H9 (cell line): ENCODE measurements around the gene FLVCR1. TPM values are rescaled to one million over a fixed set of nuclear protein-coding genes. Genes with fewer than 3 reads are reported as not detected.

Experiments used
- DNase-seq: peaks from one replicate; pipeline ENCODE4 v3.0.0-alpha.2; 2017
- H2AFZ ChIP-seq: one replicate; pipeline ENCODE4 v1.6.1; 2013; ENCODE audit warnings: mild to moderate bottlenecking, low read length, control low read depth, moderate library complexity
- H2AK5ac ChIP-seq: 2 replicates; pipeline ENCODE4 v1.6.1; 2013; ENCODE audit warnings: low read length, control low read depth, mixed read lengths; ENCODE audit not compliant: insufficient read length
- H2BK120ac ChIP-seq: one replicate; pipeline ENCODE4 v1.6.1; 2013; ENCODE audit warnings: low read depth, mild to moderate bottlenecking, low read length, control low read depth, inconsistent platforms; ENCODE audit not compliant: poor library complexity, severe bottlenecking
- H2BK12ac ChIP-seq: 2 replicates; pipeline ENCODE4 v1.6.1; 2013; ENCODE audit warnings: low read length, control low read depth, mixed read lengths, low read depth; ENCODE audit not compliant: insufficient read length
- H2BK15ac ChIP-seq: 2 replicates; pipeline ENCODE4 v1.6.1; 2013; ENCODE audit warnings: low read depth, low read length, control low read depth
- H2BK20ac ChIP-seq: one replicate; pipeline ENCODE4 v1.6.1; 2013; ENCODE audit warnings: low read depth, mild to moderate bottlenecking, low read length, control low read depth, inconsistent platforms; ENCODE audit not compliant: poor library complexity, severe bottlenecking
- H2BK5ac ChIP-seq: 2 replicates; pipeline ENCODE4 v1.6.1; 2013; ENCODE audit warnings: low read length, control low read depth, mixed read lengths; ENCODE audit not compliant: insufficient read length
- H3K14ac ChIP-seq: 2 replicates; pipeline ENCODE4 v1.6.1; 2013; ENCODE audit warnings: low read length, control low read depth; ENCODE audit not compliant: insufficient read depth
- H3K18ac ChIP-seq: 2 replicates; pipeline ENCODE4 v1.6.1; 2013; ENCODE audit warnings: low read depth, mild to moderate bottlenecking, mixed read lengths, low read length, control low read depth; ENCODE audit not compliant: insufficient read length
- H3K23ac ChIP-seq: 2 replicates; pipeline ENCODE4 v1.6.1; 2013; ENCODE audit warnings: low read length, control low read depth, mixed read lengths, low read depth; ENCODE audit not compliant: insufficient read length
- H3K23me2 ChIP-seq: 2 replicates; pipeline ENCODE4 v1.6.1; 2013; ENCODE audit warnings: low read depth, mild to moderate bottlenecking, mixed read lengths, low read length, control low read depth; ENCODE audit not compliant: insufficient read length, poor library complexity, severe bottlenecking
- H3K27ac ChIP-seq: 2 replicates; pipeline ENCODE4 v1.5.1; 2013; ENCODE audit warnings: low read length, control low read depth, mixed read lengths, low read depth; ENCODE audit not compliant: insufficient read length
- H3K27me3 ChIP-seq: 2 replicates; pipeline ENCODE4 v1.6.1; 2013; ENCODE audit warnings: low read length, control low read depth, inconsistent platforms; ENCODE audit not compliant: insufficient read depth
- H3K4ac ChIP-seq: 2 replicates; pipeline ENCODE4 v1.6.1; 2013; ENCODE audit warnings: low read depth, mild to moderate bottlenecking, control low read depth, inconsistent platforms, low read length, moderate library complexity
- H3K4me1 ChIP-seq: 2 replicates; pipeline ENCODE4 v1.6.1; 2013; ENCODE audit warnings: low read length, control low read depth, inconsistent platforms; ENCODE audit not compliant: insufficient read depth
- H3K4me2 ChIP-seq: 2 replicates; pipeline ENCODE4 v1.6.1; 2013; ENCODE audit warnings: low read length, control low read depth, mixed read lengths; ENCODE audit not compliant: insufficient read length, insufficient read depth
- H3K56ac ChIP-seq: 2 replicates; pipeline ENCODE4 v1.6.1; 2013; ENCODE audit warnings: low read depth, mild to moderate bottlenecking, mixed read lengths, low read length, control low read depth; ENCODE audit not compliant: insufficient read length
- H3K79me1 ChIP-seq: 2 replicates; pipeline ENCODE4 v1.6.1; 2013; ENCODE audit warnings: low read depth, mild to moderate bottlenecking, moderate library complexity, low read length, control low read depth, inconsistent platforms; ENCODE audit not compliant: insufficient read depth, poor library complexity, severe bottlenecking
- H3K79me2 ChIP-seq: 2 replicates; pipeline ENCODE4 v1.6.1; 2013; ENCODE audit warnings: low read length, control low read depth, inconsistent platforms; ENCODE audit not compliant: insufficient read depth
- H3K9ac ChIP-seq: 2 replicates; pipeline ENCODE4 v1.6.1; 2013; ENCODE audit warnings: low read length, control low read depth, mixed read lengths; ENCODE audit not compliant: insufficient read length; ENCODE audit errors: extremely low read depth
- H3K9me3 ChIP-seq: one replicate; pipeline ENCODE4 v1.6.1; 2013; ENCODE audit warnings: low read depth, low read length, inconsistent platforms; ENCODE audit not compliant: control insufficient read depth
- H3T11ph ChIP-seq: one replicate; pipeline ENCODE4 v1.6.1; 2013; ENCODE audit warnings: mild to moderate bottlenecking, low read length, control low read depth, inconsistent platforms
- H4K20me1 ChIP-seq: one replicate; pipeline ENCODE4 v1.6.1; 2013; ENCODE audit not compliant: control insufficient read depth, insufficient read length, insufficient read depth
- H4K5ac ChIP-seq: 2 replicates; pipeline ENCODE4 v1.6.1; 2013; ENCODE audit warnings: low read depth, mild to moderate bottlenecking, mixed read lengths, low read length, control low read depth; ENCODE audit not compliant: insufficient read length
- H4K8ac ChIP-seq: replicated peaks from 2 replicates; pipeline ENCODE4 v1.6.1; 2013; ENCODE audit warnings: low read length, control low read depth, mixed read lengths, low read depth; ENCODE audit not compliant: insufficient read length
- H4K91ac ChIP-seq: 2 replicates; pipeline ENCODE4 v1.6.1; 2013; ENCODE audit warnings: low read depth, mild to moderate bottlenecking, moderate library complexity, mixed read lengths, low read length, control low read depth; ENCODE audit not compliant: insufficient read length
- H3K27ac Mint-ChIP-seq, 3 experiments: 2 replicates in 2 of 3; 3 replicates in 1 of 3; pipeline ENCODE4 v1.8.0; 2020 to 2021; ENCODE audit warnings: mixed read lengths in 3 of 3, mild to moderate bottlenecking in 1 of 3, moderate library complexity in 1 of 3
- H3K27me3 Mint-ChIP-seq: 2 replicates; pipeline ENCODE4 v1.8.0; 2021; ENCODE audit warnings: low read depth, mild to moderate bottlenecking, moderate library complexity, mixed read lengths
- H3K36me3 Mint-ChIP-seq, 3 experiments: 2 replicates in 2 of 3; 3 replicates in 1 of 3; pipeline ENCODE4 v1.8.0; 2020 to 2021; ENCODE audit warnings: low read depth in 3 of 3, mixed read lengths in 3 of 3; ENCODE audit not compliant: insufficient read depth in 1 of 3
- H3K4me1 Mint-ChIP-seq, 2 experiments: 2 replicates each; pipeline ENCODE4 v1.8.0; 2020; ENCODE audit warnings: mixed read lengths in 2 of 2
- H3K4me3 Mint-ChIP-seq, 2 experiments: 2 replicates in 1 of 2; 3 replicates in 1 of 2; pipeline ENCODE4 v1.8.0; 2020 to 2021; ENCODE audit warnings: mild to moderate bottlenecking in 2 of 2, mixed read lengths in 2 of 2, moderate library complexity in 1 of 2
- H3K9me3 Mint-ChIP-seq, 2 experiments: 2 replicates in 1 of 2; 3 replicates in 1 of 2; pipeline ENCODE4 v1.8.0; 2020; ENCODE audit warnings: mild to moderate bottlenecking in 2 of 2, mixed read lengths in 2 of 2, moderate library complexity in 1 of 2
- CTCF ChIP-seq: fragments of 200-600 bp; sonication (generic); conservative IDR thresholded peaks from 3 replicates; pipeline ENCODE4 v1.8.0; 2021; ENCODE audit warnings: antibody characterized with exemption, mild to moderate bottlenecking
- WGBS: extraction: QIAGEN DNeasy Blood & Tissue Kit; methylation state at CpG from one replicate; pipeline ENCODE4 v1.1.7; 2013; ENCODE audit warnings: missing lambda C conversion rate, low lambda C conversion rate, mixed read lengths; ENCODE audit not compliant: insufficient read length; ENCODE audit errors: extremely low coverage; 5-methylcytosine and 5-hydroxymethylcytosine counted together
- total RNA-seq: library from RNA; stranded (reverse); gene quantifications from 2 replicates; pipeline ENCODE4 v1.2.1, GENCODE V29; 2021

FLVCR1 gene
- total RNA-seq, 1 experiment from 2014 or later = 55.2 TPM

- peaks cover 17 to 26% (median 18%) of the 10 kb centered on the region in 3 experiments for H3K36me3 Mint-ChIP-seq
- Histone ChIP-seq H3K27ac (no peak overlapping the region), H2BK20ac (no peak overlapping the region), H2BK15ac (no peak overlapping the region), H2BK12ac (no peak overlapping the region), H3K18ac (no peak overlapping the region), H3K23ac (no peak overlapping the region), H3K4ac (no peak overlapping the region), H3K4me1 (no peaks in the 10 kb centered on the region; the same call in 1 of the 2 replicates), H4K20me1 (no peaks in the 10 kb centered on the region), H3K9me3 (peaks cover 10% of the 10 kb centered on the region), H2AK5ac (no peak overlapping the region), H3K79me1 (no peaks in the 10 kb centered on the region), H4K5ac (no peak overlapping the region), H3K9ac (no peak overlapping the region), H4K8ac (no peak overlapping the region), H3T11ph (no peak overlapping the region), H3K4me2 (no peak overlapping the region), H3K14ac (no peak overlapping the region), H3K27me3 (no peaks in the 10 kb centered on the region), H3K56ac (no peak overlapping the region), H2AFZ (no peak overlapping the region), H4K91ac (no peak overlapping the region), H3K79me2 (no peaks in the 10 kb centered on the region), H3K23me2 (no peaks in the 10 kb centered on the region), H2BK120ac (no peak overlapping the region), H2BK5ac (no peak overlapping the region)
- no peak for TF ChIP-seq CTCF
- H3K27ac Mint-ChIP-seq = no peak overlapping the region; a peak in 1 of 7 replicates
- H3K4me1 Mint-ChIP-seq = peaks cover 6 to 9% of the 10 kb centered on the region in 2 experiments; a peak in 3 of 4 replicates
- H3K9me3 Mint-ChIP-seq = peaks cover 20 to 30% of the 10 kb centered on the region in 2 experiments
- H3K4me3 Mint-ChIP-seq = no peak overlapping the region
- no peaks in the 10 kb centered on the region; the same call in none of the 2 replicates for H3K27me3 Mint-ChIP-seq
- no CpG with 5 or more reads among the region's 6 CpGs for WGBS
- DNase-seq = peak; percentile 47
These were observed 32.1 kb upstream of the FLVCR1 start for GRCh38 chr1:212825798-212826452.
